Retinal pigment epithelial cell (primary cell): ENCODE results near the gene TNRC18.

Experiments used
- DNase-seq: peaks from one replicate; pipeline ENCODE4 v3.0.0-alpha.2; 2010; ENCODE audit warnings: low read depth
- H3K4me3 ChIP-seq: 2 replicates; pipeline ENCODE4 v1.5.1; 2011; ENCODE audit warnings: mild to moderate bottlenecking, low read length, control low read depth, moderate library complexity
- CTCF ChIP-seq: conservative IDR thresholded peaks from 2 replicates; pipeline ENCODE4 v1.5.1; 2011; ENCODE audit warnings: low read depth, low read length, control low read depth, inconsistent platforms

TNRC18 gene

DNA sequence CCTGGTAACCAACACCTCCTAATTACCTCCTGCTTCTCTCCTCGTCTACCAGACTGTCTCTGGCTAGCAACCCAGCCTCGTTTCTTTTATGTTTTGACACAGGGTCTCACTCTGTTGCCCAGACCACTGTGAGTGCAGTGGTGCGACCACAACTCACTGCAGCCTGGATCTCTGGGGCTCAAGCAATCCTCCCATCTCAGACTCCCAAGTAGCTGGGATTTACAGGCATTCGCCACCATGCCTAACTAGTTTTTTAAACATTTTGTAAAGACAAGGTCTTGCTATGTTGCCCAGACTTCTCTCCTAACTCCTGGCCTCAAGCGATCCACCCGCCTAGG, 10.2 kb downstream of the TNRC18 start:
- H3K4me3 ChIP-seq = no peak overlapping the region
- TF ChIP-seq CTCF = no peak
- no peak for DNase-seq

GRCh38 chr7:5408777-5409176, 14.9 kb downstream of the TNRC18 start:
- no peak for DNase-seq
- H3K4me3 ChIP-seq = no peak overlapping the region
- no peak for TF ChIP-seq CTCF

DNA sequence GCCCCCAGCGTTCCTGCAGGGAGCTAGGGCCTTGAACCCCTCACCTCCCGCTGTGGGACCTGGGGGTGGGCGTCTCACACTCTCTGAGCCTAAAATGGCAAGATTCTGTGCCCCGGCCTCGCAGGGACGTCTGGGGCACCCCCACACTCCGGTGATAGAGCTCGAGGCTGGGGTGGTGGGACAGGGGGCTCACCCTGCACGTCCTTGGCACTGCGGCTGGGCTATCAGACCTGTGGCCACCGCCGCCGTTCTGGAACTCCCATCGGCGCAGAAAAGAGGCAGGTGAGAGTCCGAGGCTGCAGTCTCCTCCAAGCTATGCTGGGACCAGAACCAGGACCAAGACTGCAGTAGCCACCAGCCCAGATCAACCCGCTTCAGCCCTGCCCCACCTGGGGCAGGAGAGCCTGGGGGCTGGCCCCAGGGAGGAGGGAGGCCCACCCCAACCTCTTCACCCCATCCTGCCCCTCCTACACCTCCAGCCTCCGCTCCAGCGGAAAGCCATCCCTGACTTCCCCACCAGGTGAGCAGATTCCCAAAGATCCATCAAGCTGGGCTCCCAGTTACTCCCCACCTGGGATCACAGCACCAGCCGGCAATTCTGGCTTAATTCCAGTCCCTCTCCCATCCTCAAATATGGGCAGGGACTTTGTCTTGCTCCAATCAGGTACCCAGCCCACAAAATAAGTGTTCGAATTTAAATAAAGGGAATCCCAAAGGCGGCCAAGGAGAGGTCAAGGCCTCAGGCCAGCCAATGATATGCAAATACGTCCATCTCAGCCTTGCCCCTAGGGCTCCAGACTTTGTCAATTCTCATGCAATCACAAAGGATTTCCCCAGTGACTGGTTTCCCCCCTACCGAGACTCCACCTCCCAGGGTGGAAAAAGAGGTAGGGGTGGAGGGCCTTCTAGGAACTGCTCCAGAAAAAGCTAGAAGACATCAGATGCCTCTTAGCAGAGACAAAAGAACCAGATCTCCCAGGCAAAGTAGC, 16.4 kb downstream of the TNRC18 start:
- TF ChIP-seq CTCF = no peak
- DNase-seq = no peak
- H3K4me3 ChIP-seq = no peak overlapping the region

- no peak for DNase-seq
- H3K4me3 ChIP-seq = no peak overlapping the region
- no peak for TF ChIP-seq CTCF
Measured at GRCh38 chr7:5404421-5404826, 19.2 kb downstream of the TNRC18 start.

DNA sequence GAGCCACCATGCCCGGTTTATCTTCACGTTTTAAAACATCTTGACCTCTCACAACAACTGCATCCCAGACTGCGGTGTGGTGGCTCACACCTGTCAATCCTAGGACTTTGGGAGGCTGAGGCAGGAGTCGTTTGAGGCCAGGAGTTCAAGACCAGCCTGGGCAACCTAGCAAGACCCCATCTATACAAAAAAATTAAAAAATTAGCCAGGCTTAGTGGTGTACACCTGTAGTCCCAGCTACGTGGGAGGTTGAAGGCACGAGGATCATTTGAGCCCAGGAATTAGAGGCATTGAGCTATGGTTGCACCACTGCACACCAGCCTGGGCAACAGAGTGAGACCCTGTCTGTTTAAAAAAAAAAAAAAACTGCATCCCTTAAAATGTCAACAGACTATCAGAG, 20.2 kb downstream of the TNRC18 start:
- no peak for DNase-seq
- TF ChIP-seq CTCF = no peak
- no peak overlapping the region for H3K4me3 ChIP-seq

DNA sequence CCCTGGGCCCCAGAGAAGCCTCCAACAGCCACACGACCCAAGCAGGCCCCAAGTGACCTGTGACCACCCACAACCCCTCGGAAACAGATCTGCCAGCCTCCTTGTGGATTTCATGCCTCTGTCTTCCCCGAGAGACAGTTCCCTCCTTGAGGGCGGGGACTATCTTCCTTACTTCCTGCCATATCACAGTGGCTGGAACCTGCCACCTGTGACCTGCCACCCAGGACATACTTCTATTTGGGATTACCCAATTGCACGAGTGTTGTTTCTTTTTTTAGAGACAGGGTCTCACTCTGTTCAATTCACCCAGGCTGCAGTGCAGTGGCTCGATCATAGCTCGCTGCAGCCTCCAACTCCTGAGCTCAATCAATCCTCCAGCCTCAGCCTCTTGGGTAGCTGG, 25.9 kb downstream of the TNRC18 start:
- no peak for TF ChIP-seq CTCF
- DNase-seq = no peak
- H3K4me3 ChIP-seq = no peak overlapping the region

- no peak for DNase-seq
- no peak for TF ChIP-seq CTCF
- H3K4me3 ChIP-seq = no peak overlapping the region
Measured at GRCh38 chr7:5396999-5397663, 26.5 kb downstream of the TNRC18 start.
